Nucleus accumbens (tissue), 56 donors: ENCODE results near the gene DYNC2LI1.

Experiments used
- DNase-seq, 56 donors: peaks; one replicate each; lab custom pipeline; 2025; lab: John Stamatoyannopoulos, UW

The DYNC2LI1 gene

DNA sequence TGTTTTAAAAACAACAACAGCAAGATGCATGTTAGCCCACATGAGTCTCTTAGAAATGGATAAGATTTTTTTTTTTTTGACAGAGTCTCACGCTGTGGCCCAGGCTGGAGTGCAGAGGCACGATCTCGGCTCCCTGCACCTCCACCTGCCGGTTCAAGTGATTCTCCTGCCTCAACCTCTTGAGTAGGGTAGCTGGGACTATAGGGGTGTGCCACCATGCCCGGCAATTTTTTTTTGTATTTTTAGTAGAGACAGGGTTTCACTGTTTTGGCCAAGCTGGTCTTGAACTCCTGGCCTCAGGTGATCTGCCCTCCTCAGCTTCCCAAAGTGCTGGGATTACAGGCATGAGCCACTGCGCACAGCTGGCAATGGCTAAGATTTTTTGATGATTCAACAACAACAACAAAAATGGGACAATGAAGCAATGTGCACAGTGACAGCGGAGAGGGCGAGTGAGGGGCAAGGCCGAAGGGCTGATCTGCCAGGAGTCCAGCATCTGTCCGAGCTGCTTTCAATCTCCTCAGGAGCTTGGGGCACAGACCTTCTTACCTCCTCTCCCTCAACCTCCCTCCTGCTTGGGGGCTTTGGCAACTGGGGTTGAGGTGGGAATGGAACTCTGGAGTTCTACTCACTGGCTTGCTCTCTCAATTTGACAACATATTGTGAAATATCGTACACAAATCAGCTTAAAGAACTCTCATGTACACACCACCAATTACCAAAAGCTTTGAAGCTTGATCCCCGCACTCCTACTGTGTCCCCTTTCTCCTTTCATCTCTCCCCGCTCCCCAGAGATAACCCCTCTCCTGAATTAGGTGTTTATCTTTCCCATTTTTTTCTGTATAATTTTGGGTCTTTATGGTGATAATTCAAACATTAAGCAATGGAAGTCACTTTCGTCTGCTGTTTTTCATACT is 68.4 kb downstream of the DYNC2LI1 start:
- no peak for DNase-seq

DNA sequence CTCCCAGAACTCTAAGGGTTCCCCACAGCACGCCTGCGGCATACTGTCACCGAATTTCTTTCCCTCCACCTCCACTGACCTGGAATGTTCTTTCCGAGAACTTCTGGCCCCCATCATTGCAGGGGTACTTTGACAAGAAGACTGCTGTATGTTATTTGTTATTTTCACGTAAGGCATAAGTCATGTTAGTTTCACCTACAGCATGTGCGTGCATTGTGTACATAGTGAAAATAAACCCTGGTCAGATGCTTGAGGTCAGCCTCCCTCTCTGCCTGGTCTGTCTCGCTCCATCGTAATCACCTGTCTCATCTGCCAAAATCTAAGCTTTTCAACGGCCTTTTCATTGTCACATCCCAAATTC is 69.0 kb downstream of the DYNC2LI1 start:
- DNase-seq, result no peak

DNA sequence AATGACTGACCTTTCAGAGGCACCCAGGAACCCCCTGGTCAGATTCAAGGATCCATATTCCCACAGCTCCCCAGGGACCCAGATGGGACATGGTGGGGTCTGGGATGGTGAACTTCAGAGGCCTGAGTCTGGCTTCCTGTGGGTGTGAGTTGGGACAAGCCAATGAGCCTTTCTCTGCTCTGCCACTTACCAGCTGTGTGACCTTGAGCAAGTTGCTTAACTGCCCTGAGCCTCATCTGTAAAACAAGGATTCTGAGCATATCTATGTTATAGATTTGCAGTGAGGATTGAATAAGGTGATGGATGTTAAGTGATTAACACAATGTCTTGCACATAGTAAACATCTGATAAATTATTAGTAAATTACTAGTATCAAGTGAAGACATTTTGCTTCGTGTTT is 71.3 kb downstream of the DYNC2LI1 start:
- DNase-seq, result no peak

- DNase-seq, result no peak
These were observed 72.4 kb downstream of the DYNC2LI1 start for GRCh38 chr2:43846140-43846793.

DNA sequence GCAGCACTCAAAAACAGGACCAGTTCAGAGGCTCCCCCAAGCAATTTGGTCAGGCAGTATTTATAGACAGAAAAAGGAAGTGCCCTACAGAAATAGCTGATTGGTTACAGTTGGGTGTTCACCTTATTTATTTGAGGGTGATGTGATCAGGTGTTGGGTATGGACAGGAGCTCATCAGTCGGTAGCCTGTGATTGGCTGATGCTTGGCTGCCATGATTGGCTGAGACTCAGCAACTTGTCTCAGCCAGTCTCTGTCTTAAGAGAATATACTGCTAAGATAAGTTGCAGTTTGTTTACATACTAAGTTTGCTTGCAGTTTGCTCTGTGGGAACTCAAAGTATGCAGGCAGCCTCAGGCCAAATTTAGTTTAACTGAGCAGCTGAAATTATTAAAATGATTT is 74.4 kb downstream of the DYNC2LI1 start:
- no peak for DNase-seq

- no peak for DNase-seq
These were observed 77.5 kb downstream of the DYNC2LI1 start for GRCh38 chr2:43851011-43851980.

DNA sequence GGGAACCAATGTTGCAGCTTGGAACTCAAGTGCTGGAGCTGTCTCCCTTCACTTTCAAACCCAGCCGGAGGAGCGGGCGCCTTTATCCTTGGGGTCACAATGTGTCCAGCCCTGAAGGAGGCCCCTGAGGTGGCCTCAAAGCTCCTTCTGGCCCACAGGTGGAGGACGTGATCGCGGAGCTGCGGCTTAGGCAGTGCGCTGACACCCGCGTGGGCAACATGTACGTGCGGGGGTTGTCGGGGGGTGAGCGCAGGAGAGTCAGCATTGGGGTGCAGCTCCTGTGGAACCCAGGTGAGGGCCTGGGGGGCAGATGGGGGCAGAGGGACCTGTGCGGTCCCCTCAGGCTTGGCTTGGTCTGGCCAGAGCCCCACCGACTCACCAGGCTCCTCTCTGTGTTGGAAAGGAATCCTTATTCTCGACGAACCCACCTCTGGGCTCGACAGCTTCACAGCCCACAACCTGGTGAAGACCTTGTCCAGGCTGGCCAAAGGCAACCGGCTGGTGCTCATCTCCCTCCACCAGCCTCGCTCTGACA is 78.4 kb downstream of the DYNC2LI1 start:
- no peak for DNase-seq

DNA sequence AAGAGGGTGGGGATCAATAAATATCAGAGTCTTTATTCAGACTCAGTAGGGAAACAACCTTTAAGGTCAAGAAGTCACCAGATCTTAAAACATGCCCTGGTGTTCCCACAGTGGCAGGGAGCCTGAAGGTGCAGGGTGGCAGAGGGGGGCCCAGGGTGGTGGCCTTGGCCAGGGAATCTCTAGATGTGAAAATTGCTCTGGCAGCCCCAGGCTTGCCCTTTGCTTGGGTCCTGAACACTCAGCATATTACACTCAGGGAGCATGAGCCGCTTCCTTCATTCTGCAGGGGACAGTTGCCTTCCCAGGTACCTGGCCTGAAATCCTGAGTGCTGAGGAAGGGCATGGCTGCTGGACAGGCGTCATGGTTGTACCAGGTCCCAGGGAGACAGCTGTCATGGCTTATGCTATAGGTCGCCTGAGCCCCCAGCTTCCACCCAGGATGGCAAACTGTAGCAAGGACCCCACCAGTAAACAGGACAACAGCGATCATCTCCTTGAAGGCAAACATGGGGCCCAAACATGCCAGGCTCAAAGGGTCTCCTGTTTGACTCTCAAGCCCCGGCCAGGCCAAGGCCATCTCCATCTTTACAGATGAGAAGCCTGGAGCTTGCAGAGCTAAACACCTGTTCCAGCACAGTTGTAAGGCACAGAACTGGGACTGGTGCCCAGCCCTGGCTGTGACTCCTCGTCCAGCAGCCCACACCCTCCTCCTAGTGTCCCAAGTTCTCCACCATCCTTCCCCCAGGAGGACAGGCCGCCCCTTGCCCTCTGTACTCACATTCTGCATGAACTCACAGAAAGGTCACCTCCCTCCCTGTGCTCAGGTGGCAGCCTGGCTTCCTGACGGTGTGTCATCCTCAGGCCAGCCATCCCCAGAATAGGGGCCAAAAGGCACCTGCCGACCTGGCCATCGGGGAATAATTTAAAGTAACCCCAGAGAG is 79.6 kb downstream of the DYNC2LI1 start:
- DNase-seq, result no peak

- DNase-seq, result no peak
These were observed 80.8 kb downstream of the DYNC2LI1 start for GRCh38 chr2:43854671-43855070.

- no peak for DNase-seq
These were observed 81.5 kb downstream of the DYNC2LI1 start for GRCh38 chr2:43855292-43855691.
